Activated T-cell treated with anti-CD3 and anti-CD28 coated beads for 4 hours (primary cell): ENCODE measurements around the gene MAP1B.
"Not testable (repeated sequence)": the region's sequence is repeated elsewhere in the genome, so short reads cannot be mapped to it uniquely, and the experiment has no call there.

ENCODE experiments used
- DNase-seq: peaks from one replicate; pipeline ENCODE4 v3.0.0-alpha.2; 2020

Gene MAP1B

GRCh38 chr5:72107131-72107900, at the start of gene MAP1B:
MAP1B (plus strand) TSS chr5:72107475; CDS start chr5:72107532, 57 bp downstream.
- DNase-seq: no peak

- no peak for DNase-seq
Observed at GRCh38 chr5:72057816-72058215, 49.5 kb upstream of the MAP1B start.

GRCh38 chr5:72063219-72063819, 44.0 kb upstream of the MAP1B start:
- no peak for DNase-seq

- no peak for DNase-seq
Observed at GRCh38 chr5:72064801-72065570, 42.3 kb upstream of the MAP1B start.

- no peak for DNase-seq
Observed at GRCh38 chr5:72065751-72066255, 41.5 kb upstream of the MAP1B start.

GRCh38 chr5:72066705-72067107, 40.6 kb upstream of the MAP1B start:
- no peak for DNase-seq

GRCh38 chr5:72067682-72068470, 39.4 kb upstream of the MAP1B start:
- DNase-seq: no peak

- DNase-seq: no peak
Observed at GRCh38 chr5:72070529-72070928, 36.7 kb upstream of the MAP1B start.

GRCh38 chr5:72071906-72072305, 35.4 kb upstream of the MAP1B start:
- DNase-seq: no peak

- no peak for DNase-seq
Observed at GRCh38 chr5:72074251-72074650, 33.0 kb upstream of the MAP1B start.

GRCh38 chr5:72075461-72075860, 31.8 kb upstream of the MAP1B start:
- DNase-seq: no peak

GRCh38 chr5:72076621-72077300, 30.5 kb upstream of the MAP1B start:
- no peak for DNase-seq

- DNase-seq: no peak
Observed at GRCh38 chr5:72077390-72077789, 29.9 kb upstream of the MAP1B start.

- no peak for DNase-seq
Observed at GRCh38 chr5:72079288-72079687, 28.0 kb upstream of the MAP1B start.

- DNase-seq: no peak
Observed at GRCh38 chr5:72082048-72082447, 25.2 kb upstream of the MAP1B start.

- DNase-seq: no peak
Observed at GRCh38 chr5:72084876-72085275, 22.4 kb upstream of the MAP1B start.

GRCh38 chr5:72085319-72085718, 22.0 kb upstream of the MAP1B start:
- no peak for DNase-seq

- DNase-seq: not testable (repeated sequence)
Observed at GRCh38 chr5:72089713-72090112, 17.6 kb upstream of the MAP1B start.

- DNase-seq: no peak
Observed at GRCh38 chr5:72092074-72092473, 15.2 kb upstream of the MAP1B start.

GRCh38 chr5:72093217-72093616, 14.1 kb upstream of the MAP1B start:
- DNase-seq: no peak

- DNase-seq: no peak
Observed at GRCh38 chr5:72093824-72094223, 13.5 kb upstream of the MAP1B start.

GRCh38 chr5:72096602-72097188, 10.6 kb upstream of the MAP1B start:
- no peak for DNase-seq
